ENCODE results near the gene GPR3.
"Not testable (repeated sequence)": the region's sequence is repeated elsewhere in the genome, so short reads cannot be mapped to it uniquely, and the experiment has no call there.

GPR3 gene

DNA sequence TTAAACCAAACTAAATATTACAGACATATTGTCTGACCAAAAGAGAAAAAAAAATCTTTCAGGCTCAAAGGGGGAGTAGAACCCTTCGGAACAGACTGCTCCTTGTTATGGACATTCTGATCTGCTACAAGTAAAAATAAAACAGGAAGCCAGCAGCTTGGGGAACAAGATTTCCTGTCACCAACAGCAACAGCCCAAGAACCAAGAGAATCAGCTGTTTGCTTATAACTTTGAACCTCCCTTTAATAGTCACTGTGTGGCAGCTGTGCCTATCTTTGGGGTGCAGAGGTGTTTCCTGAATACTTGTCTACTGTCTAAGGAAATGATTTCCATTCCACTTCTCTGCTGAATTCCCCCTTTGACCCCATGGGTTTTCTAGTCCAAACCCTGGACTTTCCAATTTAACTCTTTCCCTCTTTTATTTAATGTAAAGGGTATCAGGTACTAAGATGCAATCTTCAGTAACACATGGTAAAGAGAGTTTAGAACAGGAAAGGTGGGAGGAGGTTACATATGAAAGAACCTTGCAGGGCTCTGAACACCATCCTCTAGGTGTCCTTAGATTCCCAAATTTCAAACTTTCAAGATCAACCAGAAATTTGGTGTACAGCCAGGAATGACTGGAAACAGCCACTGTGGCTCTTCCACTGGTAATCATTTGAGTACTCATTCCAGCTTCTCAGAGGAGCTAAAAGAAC is 38.6 kb downstream of the GPR3 start:
- peak in 1 of 2 donors; percentile 82 for DNase-seq

DNA sequence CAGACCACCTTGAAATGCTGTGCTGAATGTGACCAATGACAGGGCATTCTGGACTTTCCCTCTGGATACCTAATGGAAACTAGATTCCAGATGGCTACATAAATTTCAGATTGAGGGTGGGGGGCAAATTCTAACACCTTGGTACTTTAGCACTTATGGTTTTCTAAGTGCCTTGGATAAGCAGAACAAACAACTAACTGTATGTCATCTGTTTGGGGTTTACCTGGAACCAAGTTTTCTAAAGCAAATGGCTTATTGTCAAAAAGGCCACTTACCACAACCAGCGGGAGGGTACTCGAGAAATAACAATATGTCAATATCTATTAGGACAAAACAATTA is 39.1 kb downstream of the GPR3 start:
- no peak for DNase-seq

DNA sequence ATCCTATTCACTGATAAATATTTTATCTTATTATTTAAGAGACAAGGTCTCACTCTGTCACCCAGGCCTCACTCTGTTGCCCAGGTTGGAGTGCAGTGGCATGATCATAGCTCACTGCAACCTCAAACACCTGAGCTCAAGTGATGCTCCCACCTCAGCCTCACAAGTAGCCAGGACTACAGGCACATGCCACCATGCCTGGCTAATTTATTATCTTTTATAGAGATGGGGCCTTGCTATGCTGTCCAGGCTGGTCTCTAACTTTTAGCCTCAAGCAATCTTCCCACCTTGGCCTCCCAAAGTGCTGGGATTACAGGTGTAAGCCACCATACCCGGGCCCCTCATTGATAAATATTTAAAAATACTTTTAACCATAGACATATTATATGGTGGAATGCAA is 40.3 kb downstream of the GPR3 start:
- not testable (repeated sequence) for DNase-seq

DNA sequence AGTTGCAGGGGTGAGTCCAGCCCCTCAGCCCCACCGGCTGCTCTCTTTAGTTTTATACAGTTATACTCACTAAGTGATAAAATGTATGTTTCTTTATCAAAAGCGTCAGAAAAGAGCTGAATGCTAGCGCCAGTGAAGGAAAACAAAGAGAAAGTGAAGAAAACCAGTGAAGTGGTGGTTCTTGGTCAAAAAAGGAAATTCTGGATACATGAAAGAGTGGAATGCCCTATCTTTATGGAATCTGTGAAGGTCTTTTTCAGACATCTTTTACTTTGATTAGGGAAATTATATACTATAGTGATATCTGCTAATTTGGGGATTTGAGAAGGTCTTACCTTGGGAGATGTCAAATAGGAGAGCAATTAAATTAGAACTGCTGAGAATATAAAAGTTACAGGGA is 41.3 kb downstream of the GPR3 start:
- no peak for DNase-seq

DNA sequence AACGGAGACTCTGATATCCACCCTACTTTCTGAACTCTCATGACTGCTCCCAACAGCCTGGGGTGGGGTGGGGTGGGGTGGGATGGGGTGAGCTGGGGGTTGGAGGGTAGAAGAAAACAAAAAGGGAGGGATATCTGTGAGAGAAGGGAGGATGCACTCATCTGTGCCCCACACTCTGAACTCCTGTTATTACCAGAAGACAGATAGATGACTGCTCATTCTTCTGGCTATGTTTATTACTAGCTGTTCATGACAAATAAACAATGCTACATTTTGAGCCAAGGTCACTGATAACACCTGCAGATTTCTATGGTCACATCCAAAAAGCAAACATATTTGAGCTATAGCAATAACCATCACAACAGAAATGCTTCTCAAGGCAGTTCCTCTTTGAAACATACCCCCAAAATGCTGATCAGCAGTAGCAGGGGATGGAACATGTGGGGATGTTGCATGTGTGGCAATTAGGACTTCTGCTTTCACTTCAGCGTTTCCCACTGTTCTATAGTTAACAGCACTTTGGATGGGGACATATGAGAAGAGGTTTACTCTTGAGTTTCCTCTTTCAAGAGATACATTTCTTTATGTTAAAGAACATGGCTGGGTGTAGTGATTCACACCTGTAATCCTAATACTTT is 43.3 kb downstream of the GPR3 start:
- peak in 1 of 2 donors; percentile 91 for DNase-seq

DNA sequence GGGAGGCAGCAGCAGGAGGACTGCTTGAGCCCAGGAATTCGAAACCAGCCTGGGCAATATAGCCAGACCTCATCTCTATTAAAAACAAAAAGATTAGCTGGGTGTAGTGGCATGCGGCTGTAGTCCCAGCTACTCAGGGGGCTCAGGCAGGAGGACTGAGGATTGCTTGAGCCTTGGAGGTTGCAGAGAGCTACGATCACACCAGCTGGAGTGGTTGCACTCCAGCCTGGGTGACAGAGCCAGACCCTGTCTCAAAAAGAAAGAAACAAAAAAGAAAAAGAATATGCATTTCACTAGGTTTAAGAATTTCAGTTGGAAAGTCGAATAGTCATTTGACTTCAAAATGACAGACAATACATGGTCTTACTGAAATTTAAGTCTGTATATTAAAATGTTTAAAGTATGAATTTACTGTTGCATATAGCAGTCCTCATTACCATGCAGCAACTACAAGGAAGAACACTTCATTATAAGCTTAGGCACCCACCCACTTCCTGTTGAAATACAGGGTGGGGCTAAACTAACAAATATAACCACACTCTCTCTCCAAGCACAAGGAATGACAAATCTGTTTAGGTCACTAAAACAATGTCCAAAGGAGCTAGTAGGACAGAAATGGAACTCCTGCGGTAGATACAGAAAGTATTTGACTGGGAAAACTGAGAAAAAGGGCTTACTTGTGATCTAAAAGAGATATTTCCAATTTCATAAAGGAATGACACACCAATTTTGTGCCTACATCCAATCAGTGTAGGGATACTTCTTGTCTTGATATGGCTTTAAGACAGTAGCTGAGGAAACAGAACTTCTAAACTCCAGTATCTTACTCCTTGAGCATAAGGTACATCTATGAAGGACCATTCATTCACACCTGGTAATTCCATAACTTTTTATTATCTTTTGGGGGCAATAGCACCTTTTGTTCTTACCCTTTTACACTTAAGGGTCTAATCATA is 44.1 kb downstream of the GPR3 start:
- no peak for DNase-seq

DNA sequence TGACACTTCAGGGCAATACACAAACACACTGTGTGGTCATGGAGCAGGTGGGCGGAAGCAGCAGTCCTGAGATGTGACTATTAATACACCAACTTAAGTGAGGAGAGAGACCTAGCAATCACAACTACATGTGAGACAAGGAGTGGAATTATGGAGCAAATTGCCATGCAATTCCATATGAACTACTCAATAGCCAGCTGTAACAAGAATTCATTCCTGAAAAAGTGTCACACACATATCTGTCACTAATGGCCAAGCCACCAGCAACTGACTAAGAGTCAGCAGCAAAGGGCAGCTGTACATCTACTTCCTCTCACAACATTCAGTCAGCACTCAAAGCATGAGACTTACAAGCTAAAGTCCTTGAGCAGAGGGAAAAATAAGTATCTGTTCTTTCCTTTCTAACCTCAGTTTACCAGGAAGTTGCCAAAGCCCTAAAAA is 46.2 kb downstream of the GPR3 start:
- peak in 1 of 2 donors; percentile 32 for DNase-seq

DNA sequence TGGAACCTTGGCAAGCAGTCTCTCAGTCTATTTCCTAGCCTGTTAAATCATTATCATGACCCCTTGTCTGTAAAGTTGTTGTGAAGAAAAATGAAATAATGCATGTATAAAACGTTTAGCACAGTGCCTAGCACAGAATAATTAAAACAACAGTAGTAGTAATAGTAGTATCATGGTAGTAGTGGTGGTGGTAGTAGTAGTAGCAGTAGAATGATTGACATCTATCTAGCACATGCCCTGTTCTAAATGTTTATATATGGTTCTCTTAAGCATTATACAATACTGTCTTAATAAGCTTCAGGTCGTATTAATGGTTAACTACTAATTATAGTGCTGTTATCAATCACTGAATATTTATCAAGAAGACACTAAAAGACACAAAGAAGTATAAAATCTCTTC is 46.7 kb downstream of the GPR3 start:
- no peak for DNase-seq

DNA sequence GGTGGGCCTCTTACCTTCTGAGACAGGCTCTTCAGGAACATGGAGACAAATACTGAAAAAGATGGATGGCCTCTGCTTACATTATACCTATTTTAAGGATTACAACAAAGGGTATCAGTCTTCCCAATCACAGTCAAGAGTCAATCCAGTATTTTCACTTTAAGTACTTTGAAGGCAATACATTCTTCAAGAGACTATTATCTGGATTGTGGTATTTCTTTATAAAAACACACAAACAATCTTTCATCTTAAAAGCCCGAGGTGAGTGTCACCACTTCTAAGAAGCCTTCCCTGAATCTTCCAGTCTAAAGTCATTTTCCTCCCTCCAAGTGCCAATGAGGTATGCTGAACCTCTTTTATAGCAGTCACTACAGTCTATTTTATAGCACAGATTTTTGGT is 52.2 kb downstream of the GPR3 start:
- no peak for DNase-seq
